DOHH2 (cell line): ENCODE results near the gene HBE1.

Experiments used
- H3F3A ChIP-seq: fragments of 200-600 bp; sonication (generic), shearing (Covaris generic); 2 replicates; pipeline ENCODE4 v1.6.0; 2016; ENCODE audit warnings: antibody characterized with exemption, mild to moderate bottlenecking; ENCODE audit not compliant: control insufficient read depth, insufficient read depth
- H3K27ac ChIP-seq: fragments of 200-600 bp; sonication (generic); 2 replicates; pipeline ENCODE4 v1.5.1; 2014; ENCODE audit warnings: low read depth, mild to moderate bottlenecking, low read length, moderate library complexity
- H3K27me3 ChIP-seq: fragments of 200-600 bp; sonication (generic); 2 replicates; pipeline ENCODE4 v1.6.1; 2014; ENCODE audit warnings: mild to moderate bottlenecking, low read length, mixed read lengths; ENCODE audit not compliant: control insufficient read depth
- H3K36me3 ChIP-seq: fragments of 200-600 bp; sonication (generic); 2 replicates; pipeline ENCODE4 v1.6.1; 2014; ENCODE audit warnings: mild to moderate bottlenecking, low read length, moderate library complexity, mixed read lengths; ENCODE audit not compliant: control insufficient read depth
- H3K4me1 ChIP-seq: fragments of 200-600 bp; sonication (generic); 2 replicates; pipeline ENCODE4 v1.6.1; 2014; ENCODE audit warnings: mild to moderate bottlenecking, low read length, mixed read lengths; ENCODE audit not compliant: control insufficient read depth
- H3K4me2 ChIP-seq: fragments of 200-600 bp; sonication (generic); 2 replicates; pipeline ENCODE4 v1.6.0; 2014; ENCODE audit warnings: mild to moderate bottlenecking, low read length, moderate library complexity
- H3K4me3 ChIP-seq: fragments of 200-600 bp; sonication (generic); 2 replicates; pipeline ENCODE4 v1.5.1; 2014; ENCODE audit warnings: mild to moderate bottlenecking, low read length, mixed read lengths
- H3K79me2 ChIP-seq: fragments of 200-600 bp; sonication (generic); 2 replicates; pipeline ENCODE4 v1.6.1; 2014; ENCODE audit warnings: mild to moderate bottlenecking, low read length, mixed read lengths; ENCODE audit not compliant: control insufficient read depth
- H3K9me2 ChIP-seq: fragments of 200-600 bp; sonication (generic); replicated peaks from 2 replicates; pipeline ENCODE4 v1.6.1; 2014; ENCODE audit warnings: mild to moderate bottlenecking, low read length, mixed read lengths; ENCODE audit not compliant: control insufficient read depth
- H3K9me3 ChIP-seq: fragments of 200-600 bp; sonication (generic); 2 replicates; pipeline ENCODE4 v1.6.1; 2014; ENCODE audit warnings: antibody characterized with exemption, low read length, mixed read lengths; ENCODE audit not compliant: control insufficient read depth, insufficient read depth
- H4K20me1 ChIP-seq: fragments of 200-600 bp; sonication (generic); 2 replicates; pipeline ENCODE4 v1.6.0; 2014; ENCODE audit warnings: low read depth, mild to moderate bottlenecking, antibody characterized with exemption, low read length, moderate library complexity; ENCODE audit not compliant: control insufficient read depth, insufficient read depth
- EZH2phosphoT487 ChIP-seq: fragments of 200-600 bp; sonication (generic); IDR thresholded peaks from 2 replicates; pipeline ENCODE4 v1.6.1; 2017; ENCODE audit warnings: borderline replicate concordance, mild to moderate bottlenecking, antibody characterized with exemption, low read length, moderate library complexity, mixed read lengths
- TF ChIP-seq, protein P1 (sequence below): fragments of 200-600 bp; sonication (generic); IDR thresholded peaks from one replicate; pipeline ENCODE4 v1.5.1; 2014; ENCODE audit warnings: antibody characterized with exemption, mild to moderate bottlenecking, low read depth, low read length; ENCODE audit not compliant: poor library complexity, severe bottlenecking

Gene HBE1

DNA sequence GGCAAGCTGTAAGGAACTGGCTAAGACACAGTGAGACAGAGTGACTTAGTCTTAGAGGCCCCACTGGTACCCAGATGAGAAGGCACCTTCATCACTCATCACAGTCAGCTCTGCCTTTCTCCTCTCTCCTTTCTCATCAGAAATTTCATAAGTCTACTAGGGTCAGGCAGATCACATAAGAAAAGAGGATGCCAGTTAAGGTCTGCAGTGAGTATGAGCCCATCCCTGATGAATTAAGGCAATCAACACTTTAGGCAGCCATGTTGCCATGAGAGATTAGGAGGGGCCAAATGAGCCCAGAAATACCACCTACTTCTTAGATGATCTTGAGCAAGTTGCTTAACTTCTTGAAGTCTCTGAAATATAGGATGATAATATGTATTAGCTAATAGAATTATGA is 11.9 kb upstream of the HBE1 start:
- H3K27ac ChIP-seq, result no peak overlapping the region
- H3F3A ChIP-seq, result no peaks in the 10 kb centered on the region
- H3K4me2 ChIP-seq, result no peak overlapping the region
- no peaks in the 10 kb centered on the region for H3K27me3 ChIP-seq
- TF ChIP-seq, protein P1, sequence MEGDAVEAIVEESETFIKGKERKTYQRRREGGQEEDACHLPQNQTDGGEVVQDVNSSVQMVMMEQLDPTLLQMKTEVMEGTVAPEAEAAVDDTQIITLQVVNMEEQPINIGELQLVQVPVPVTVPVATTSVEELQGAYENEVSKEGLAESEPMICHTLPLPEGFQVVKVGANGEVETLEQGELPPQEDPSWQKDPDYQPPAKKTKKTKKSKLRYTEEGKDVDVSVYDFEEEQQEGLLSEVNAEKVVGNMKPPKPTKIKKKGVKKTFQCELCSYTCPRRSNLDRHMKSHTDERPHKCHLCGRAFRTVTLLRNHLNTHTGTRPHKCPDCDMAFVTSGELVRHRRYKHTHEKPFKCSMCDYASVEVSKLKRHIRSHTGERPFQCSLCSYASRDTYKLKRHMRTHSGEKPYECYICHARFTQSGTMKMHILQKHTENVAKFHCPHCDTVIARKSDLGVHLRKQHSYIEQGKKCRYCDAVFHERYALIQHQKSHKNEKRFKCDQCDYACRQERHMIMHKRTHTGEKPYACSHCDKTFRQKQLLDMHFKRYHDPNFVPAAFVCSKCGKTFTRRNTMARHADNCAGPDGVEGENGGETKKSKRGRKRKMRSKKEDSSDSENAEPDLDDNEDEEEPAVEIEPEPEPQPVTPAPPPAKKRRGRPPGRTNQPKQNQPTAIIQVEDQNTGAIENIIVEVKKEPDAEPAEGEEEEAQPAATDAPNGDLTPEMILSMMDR, result no peak
- TF ChIP-seq EZH2phosphoT487, result no peak
- no peaks in the 10 kb centered on the region for H3K36me3 ChIP-seq
- no peaks in the 10 kb centered on the region for H3K79me2 ChIP-seq
- H3K4me1 ChIP-seq, result no peaks in the 10 kb centered on the region
- H3K4me3 ChIP-seq, result no peak overlapping the region
- H4K20me1 ChIP-seq, result no peaks in the 10 kb centered on the region
- no peaks in the 10 kb centered on the region for H3K9me2 ChIP-seq
- no peaks in the 10 kb centered on the region for H3K9me3 ChIP-seq

DNA sequence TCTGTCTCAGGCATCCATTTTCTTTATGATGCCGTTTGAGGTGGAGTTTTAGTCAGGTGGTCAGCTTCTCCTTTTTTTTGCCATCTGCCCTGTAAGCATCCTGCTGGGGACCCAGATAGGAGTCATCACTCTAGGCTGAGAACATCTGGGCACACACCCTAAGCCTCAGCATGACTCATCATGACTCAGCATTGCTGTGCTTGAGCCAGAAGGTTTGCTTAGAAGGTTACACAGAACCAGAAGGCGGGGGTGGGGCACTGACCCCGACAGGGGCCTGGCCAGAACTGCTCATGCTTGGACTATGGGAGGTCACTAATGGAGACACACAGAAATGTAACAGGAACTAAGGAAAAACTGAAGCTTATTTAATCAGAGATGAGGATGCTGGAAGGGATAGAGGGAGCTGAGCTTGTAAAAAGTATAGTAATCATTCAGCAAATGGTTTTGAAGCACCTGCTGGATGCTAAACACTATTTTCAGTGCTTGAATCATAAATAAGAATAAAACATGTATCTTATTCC is 10.9 kb upstream of the HBE1 start:
- no peak overlapping the region for H3K4me2 ChIP-seq
- no peaks in the 10 kb centered on the region for H4K20me1 ChIP-seq
- no peaks in the 10 kb centered on the region for H3K79me2 ChIP-seq
- H3K4me3 ChIP-seq, result no peak overlapping the region
- no peaks in the 10 kb centered on the region for H3K36me3 ChIP-seq
- no peaks in the 10 kb centered on the region for H3K9me2 ChIP-seq
- no peaks in the 10 kb centered on the region for H3K27me3 ChIP-seq
- TF ChIP-seq EZH2phosphoT487, result no peak
- TF ChIP-seq, protein P1, result no peak
- no peak overlapping the region for H3K27ac ChIP-seq
- no peaks in the 10 kb centered on the region for H3K4me1 ChIP-seq
- no peaks in the 10 kb centered on the region for H3F3A ChIP-seq
- H3K9me3 ChIP-seq, result no peaks in the 10 kb centered on the region

DNA sequence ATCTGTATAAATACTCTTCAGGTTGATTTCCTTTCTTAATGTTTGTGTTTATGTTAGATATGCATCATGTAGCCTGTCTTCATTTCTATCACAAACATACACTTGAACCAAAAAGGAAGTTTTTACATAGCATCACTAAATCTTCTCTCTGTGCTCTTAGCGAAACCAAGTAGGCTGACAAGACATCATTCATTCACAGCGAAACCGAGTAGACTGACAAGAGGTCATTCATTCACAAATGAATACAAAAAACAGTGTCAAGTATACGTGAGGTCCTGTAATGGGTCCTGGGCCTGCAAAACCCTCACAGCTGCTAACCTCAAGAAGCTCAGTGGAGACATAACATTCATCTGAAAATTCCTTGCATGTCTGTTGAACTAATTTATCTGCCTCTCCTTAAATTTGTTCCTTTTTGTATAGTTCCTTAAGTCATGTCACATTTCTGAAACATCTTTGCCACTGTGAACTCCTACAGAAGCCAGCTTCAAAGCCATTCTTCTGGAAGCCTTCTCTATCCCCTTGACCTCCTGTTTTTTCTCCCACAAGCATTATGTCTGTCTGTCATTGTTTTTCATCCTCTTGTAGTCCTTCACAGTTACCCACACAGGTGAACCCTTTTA is 9.8 kb upstream of the HBE1 start:
- H3K27me3 ChIP-seq, result no peaks in the 10 kb centered on the region
- no peaks in the 10 kb centered on the region for H4K20me1 ChIP-seq
- no peak overlapping the region for H3K4me3 ChIP-seq
- no peak overlapping the region for H3K27ac ChIP-seq
- no peaks in the 10 kb centered on the region for H3K36me3 ChIP-seq
- no peak for TF ChIP-seq EZH2phosphoT487
- TF ChIP-seq, protein P1, result no peak
- no peaks in the 10 kb centered on the region for H3F3A ChIP-seq
- H3K9me3 ChIP-seq, result no peaks in the 10 kb centered on the region
- no peaks in the 10 kb centered on the region for H3K9me2 ChIP-seq
- no peaks in the 10 kb centered on the region for H3K79me2 ChIP-seq
- H3K4me1 ChIP-seq, result no peaks in the 10 kb centered on the region
- H3K4me2 ChIP-seq, result no peak overlapping the region
